GM18505 (cell line): ENCODE data around the gene TNFAIP8L3.

Experiments used
- ATAC-seq: cut with Tn5 transposase; IDR thresholded peaks from one replicate; pipeline ENCODE4 v1.9.1; 2021; ENCODE audit not compliant: unreplicated experiment
- POLR2A ChIP-seq: IDR thresholded peaks from 4 replicates; pipeline ENCODE4 v1.6.1; 2011; ENCODE audit warnings: borderline replicate concordance; ENCODE audit not compliant: insufficient read depth, insufficient read length; ENCODE audit errors: extremely low read depth

TNFAIP8L3 gene

GRCh38 chr15:51089699-51090453 is 4.8 kb downstream of the TNFAIP8L3 start:
- ATAC-seq: no peak
- TF ChIP-seq POLR2A: no peak

GRCh38 chr15:51089041-51089440 is 5.7 kb downstream of the TNFAIP8L3 start:
- TF ChIP-seq POLR2A: no peak
- no peak for ATAC-seq

DNA sequence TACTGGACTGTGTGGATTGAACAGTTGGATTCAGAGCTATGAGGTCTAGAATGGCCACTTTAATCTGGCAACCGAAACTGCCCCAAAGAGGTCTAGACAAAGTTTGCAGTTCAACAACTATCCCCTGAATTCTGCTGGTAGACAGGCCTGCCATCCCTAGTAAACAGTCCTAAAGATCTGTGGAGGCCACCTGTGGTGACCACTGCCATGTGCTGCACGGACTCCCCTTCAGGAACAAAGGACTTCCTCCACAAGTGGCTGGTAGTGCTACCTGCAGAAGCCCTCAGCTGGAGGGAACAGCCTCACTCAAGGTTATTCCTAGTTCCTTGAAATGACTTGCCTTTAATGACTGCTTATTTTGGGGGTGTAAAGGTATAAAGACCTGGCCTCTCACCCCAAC is 6.1 kb downstream of the TNFAIP8L3 start:
- TF ChIP-seq POLR2A: no peak
- ATAC-seq: no peak

GRCh38 chr15:51087513-51087912 is 7.2 kb downstream of the TNFAIP8L3 start:
- ATAC-seq: no peak
- TF ChIP-seq POLR2A: no peak

DNA sequence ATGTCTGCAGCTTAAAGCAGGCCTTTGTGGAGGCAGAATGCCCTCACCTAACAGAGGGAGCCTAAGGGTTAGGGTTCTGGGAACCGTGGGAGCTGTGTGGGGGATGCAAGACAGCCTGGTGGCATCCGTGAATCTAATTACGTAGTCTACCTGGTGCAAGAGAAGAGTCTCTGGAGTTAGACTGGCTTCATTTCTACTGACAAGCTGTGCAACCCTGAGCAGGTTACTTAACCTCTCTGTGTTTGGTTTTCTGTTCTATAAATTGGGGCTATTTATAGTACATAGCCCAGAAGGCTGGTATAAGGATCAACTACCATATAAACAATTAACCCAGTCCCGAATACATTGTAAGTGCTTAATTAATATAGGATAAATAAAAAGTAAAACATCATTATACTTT is 8.3 kb downstream of the TNFAIP8L3 start:
- TF ChIP-seq POLR2A: no peak
- no peak for ATAC-seq

- TF ChIP-seq POLR2A: no peak
- no peak for ATAC-seq
Observed at GRCh38 chr15:51085764-51086163, 8.9 kb downstream of the TNFAIP8L3 start.

DNA sequence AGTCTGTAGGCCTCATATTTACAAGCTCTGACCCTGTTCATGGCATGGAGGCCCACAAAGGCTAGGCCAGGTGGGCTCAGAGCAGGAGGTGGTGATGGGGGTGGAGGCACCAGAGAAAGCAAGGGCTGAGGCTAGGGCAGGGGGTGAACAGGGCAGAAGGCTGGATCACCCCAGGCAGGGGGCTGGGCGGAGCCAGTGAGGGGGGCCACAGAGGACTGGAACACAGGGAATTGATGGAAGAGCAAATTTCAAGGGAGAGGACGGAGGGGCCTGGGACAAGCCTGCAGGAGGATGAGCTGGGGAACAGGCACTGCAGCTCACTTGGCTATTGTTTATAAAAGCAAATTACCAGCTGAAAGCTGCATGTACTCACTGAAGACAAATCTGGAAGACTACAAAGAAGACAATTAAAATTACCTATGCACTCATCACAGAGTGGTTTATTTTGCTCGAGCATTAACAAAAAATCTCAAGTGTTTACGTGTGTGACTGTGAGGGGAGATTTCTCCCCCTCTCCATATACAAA is 11.0 kb downstream of the TNFAIP8L3 start:
- TF ChIP-seq POLR2A: no peak

DNA sequence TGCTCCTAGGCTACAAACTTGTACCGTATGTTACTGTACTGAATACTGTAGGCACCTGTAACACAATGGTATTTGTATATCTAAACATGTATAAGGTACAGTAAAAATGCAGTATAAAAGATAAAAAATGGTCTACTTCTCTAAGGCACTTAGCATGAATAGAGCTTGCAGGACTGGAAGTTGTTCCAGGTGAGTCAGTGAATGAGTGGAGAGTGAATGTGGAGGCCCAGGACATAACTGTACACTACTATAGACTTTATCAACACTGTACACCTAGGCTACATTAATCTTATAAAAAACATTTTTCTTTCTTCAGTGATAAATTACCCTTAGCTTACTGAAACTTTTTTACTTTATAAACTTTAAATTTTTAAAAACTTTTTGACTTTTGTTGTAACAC is 12.5 kb downstream of the TNFAIP8L3 start:
- TF ChIP-seq POLR2A: no peak
- ATAC-seq: no peak

More for the DNA sequence above, 11.0 kb downstream of the TNFAIP8L3 start:
- no peak for ATAC-seq

DNA sequence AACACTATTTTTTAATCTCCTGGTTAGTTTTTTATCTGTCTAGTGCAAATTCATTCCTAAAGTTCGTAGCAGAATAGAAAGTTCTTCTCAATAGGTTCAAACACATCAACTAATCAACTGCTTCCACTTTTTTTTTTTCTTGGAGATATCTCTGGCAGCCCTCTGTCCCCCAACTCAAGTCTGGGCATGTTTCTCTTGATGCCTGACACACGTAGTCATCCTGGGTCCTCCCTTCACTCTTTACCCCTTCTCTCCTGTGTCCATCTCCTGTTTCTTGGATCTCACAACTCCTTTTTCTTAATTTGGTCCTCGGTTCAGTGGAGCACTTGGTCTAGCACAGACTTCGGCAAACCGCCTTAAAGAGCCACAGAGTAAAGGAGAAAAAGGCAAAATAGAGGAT is 14.4 kb downstream of the TNFAIP8L3 start:
- TF ChIP-seq POLR2A: no peak
- no peak for ATAC-seq

GRCh38 chr15:51079226-51079625 is 15.5 kb downstream of the TNFAIP8L3 start:
- no peak for ATAC-seq
- TF ChIP-seq POLR2A: no peak

DNA sequence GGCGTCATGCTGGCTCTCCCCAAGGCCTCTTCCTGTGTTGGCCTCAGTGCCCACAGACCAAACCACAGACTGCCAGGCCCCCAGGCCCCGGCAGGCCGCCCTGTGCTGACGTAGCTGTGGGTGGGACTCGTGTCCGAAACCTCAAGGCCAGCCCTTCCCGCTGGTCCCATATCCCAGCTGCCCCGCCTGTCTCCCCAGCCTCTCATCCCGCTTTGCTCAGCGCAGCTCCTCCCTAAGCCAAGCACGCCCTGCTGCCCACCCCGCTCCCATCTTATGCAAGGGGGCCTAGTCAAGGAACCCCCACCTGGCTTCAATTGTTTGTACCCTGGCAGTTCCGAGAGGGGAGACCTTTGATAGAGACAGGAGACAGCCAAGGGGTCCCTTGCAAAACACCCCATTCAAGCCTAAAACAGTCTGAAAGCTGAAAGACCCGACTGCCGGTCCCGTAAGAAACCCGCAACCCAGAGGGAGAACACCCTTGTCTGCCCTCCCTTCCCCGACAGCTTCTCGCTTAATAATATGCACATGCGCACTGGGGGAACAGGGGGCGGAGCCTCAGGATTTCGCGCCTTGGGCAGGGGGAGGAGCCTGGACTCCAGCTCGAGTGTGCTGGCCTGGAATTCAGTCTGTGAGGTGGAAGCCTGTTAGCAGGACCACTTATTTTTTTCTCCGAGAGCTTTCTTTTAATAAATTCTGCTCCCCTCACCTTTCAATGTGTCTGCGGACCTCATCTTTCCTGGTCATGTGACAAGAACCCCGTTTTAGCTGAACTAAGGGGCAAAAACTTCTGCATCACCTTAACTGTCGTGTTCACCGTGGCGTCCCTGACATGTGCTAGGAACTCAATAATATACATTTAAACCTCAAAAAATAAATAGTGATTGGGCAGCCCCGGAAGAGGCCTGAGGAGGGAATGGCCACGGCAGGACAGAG is 17.2 kb downstream of the TNFAIP8L3 start:
- no peak for ATAC-seq
- TF ChIP-seq POLR2A: peak; percentile 62

DNA sequence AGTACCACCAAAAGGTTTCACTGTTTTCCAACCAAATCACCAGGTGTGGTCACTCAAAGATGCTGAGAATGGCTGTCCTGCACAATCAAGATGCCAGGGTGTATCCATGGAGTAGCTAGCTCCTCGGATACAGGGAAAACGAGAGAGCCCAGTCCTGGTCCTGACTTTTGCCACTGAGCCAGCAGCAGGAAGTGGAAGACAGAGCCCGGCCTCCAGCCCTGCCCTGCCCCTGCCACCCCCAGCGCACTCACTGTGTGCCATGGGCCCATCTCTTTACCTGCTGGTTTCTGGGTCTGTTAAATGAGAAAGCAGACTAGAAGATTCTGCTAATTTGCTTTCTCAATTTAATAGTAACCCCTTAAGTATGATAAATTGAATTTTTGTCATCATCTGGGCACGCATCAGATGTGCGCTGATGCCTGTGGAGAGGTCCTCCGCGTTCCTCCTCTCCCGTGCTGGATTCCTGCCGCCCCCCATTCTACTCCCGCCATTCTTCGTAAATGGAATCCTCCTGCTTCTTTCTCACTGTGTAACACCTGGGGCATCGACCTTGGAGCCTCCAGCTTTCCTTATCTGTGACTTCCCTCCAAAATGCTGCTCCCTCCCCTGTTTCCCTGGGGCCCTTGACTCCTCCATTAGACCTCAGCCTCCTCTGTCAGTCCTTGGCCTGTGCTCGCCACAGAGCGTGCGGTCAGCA is 18.0 kb downstream of the TNFAIP8L3 start:
- ATAC-seq: no peak
- no peak for TF ChIP-seq POLR2A
